HepG2 (cell line): Measurements from ENCODE around the gene HPS4. TPM values are rescaled to one million over a fixed set of nuclear protein-coding genes. Genes with fewer than 3 reads are reported as not detected.

Experiments used
- ATAC-seq: fragments of 200-7000 bp; cut with Tn5 transposase; 3 replicates; pipeline ENCODE4 v1.9.1; 2020; ENCODE audit warnings: mild to moderate bottlenecking, moderate library complexity
- BruUV-seq: library from RNA; stranded (reverse); fragments of 400-500 nt; replicated peaks from 2 replicates; lab custom pipeline; 2021; lab: Mats Ljungman, UMichigan
- CTCF ChIA-PET: fragments of 300-600 bp; formaldehyde crosslinking; extraction: SDS; loops from one replicate; lab custom pipeline; 2021; ENCODE audit warnings: low total read pairs, inconsistent platforms, low intra/inter-chr PET ratio; lab: Yijun Ruan, JAX
- POLR2A ChIA-PET: fragments of 350-600 bp; sonication (Branson Sonifier 250); formaldehyde crosslinking; loops from one replicate; lab custom pipeline; 2020; ENCODE audit warnings: antibody characterized with exemption, inconsistent platforms; lab: Yijun Ruan, JAX
- DNase-seq: peaks from one replicate; pipeline ENCODE4 v3.0.0-alpha.2; 2015; ENCODE audit warnings: low spot score
- FAIRE-seq: peaks from 3 replicates; lab custom pipeline; 2011; peaks lifted over from hg19 to GRCh38; lab: Jason Lieb, UNC
- H2AFZ ChIP-seq: one replicate; pipeline ENCODE4 v1.6.1; 2011; ENCODE audit warnings: low read length, inconsistent platforms
- H3K27ac ChIP-seq: fragments of 300-600 bp; 3 replicates; pipeline ENCODE4 v1.8.0; 2011; ENCODE audit warnings: mixed run types, mild to moderate bottlenecking, mixed read lengths, low read length, inconsistent platforms; ENCODE audit not compliant: insufficient read depth; ENCODE audit errors: extremely low read length
- H3K27me3 ChIP-seq, 2 experiments: fragments of 200-600 bp in 1 of 2; 2 replicates in 1 of 2; 3 replicates in 1 of 2; pipeline versions ENCODE4 v1.6.0 to v1.8.0; 2011; ENCODE audit warnings: low read length in 2 of 2, mild to moderate bottlenecking in 2 of 2, moderate library complexity in 2 of 2, inconsistent platforms in 1 of 2; ENCODE audit not compliant: insufficient read depth in 2 of 2, control insufficient read depth in 1 of 2
- H3K36me3 ChIP-seq, 2 experiments: fragments of 200-600 bp in 1 of 2; replicated peaks in 1 of 2; 2 replicates in 1 of 2; 3 replicates in 1 of 2; pipeline versions ENCODE4 v1.5.1 to v1.8.0; 2011; ENCODE audit warnings: low read length in 2 of 2, inconsistent platforms in 1 of 2; ENCODE audit not compliant: insufficient read depth in 2 of 2, control insufficient read depth in 1 of 2
- H3K4me1 ChIP-seq: 2 replicates; pipeline ENCODE4 v1.5.1; 2012; ENCODE audit warnings: low read length, inconsistent platforms; ENCODE audit not compliant: insufficient read depth
- H3K4me2 ChIP-seq: 2 replicates; pipeline ENCODE4 v1.6.0; 2011; ENCODE audit warnings: low read depth, low read length, inconsistent platforms
- H3K4me3 ChIP-seq, 3 experiments: fragments of 200-600 bp in 1 of 3; sonication (generic), shearing (Covaris generic) in 1 of 3; replicated peaks in 1 of 3; 2 replicates each; pipeline ENCODE4 v1.5.1; 2011 to 2016; ENCODE audit warnings: low read length in 3 of 3, inconsistent platforms in 2 of 3, low read depth in 2 of 3, mild to moderate bottlenecking in 2 of 3, control low read depth in 1 of 3, mixed read lengths in 1 of 3; ENCODE audit not compliant: insufficient read depth in 1 of 3
- H3K79me2 ChIP-seq: one replicate; pipeline ENCODE4 v1.6.1; 2011; ENCODE audit warnings: low read length, inconsistent platforms; ENCODE audit not compliant: insufficient read depth
- H3K9ac ChIP-seq: 2 replicates; pipeline ENCODE4 v1.6.0; 2011; ENCODE audit warnings: mild to moderate bottlenecking, low read depth, low read length, inconsistent platforms; ENCODE audit not compliant: insufficient read depth
- H3K9me3 ChIP-seq: 2 replicates; pipeline ENCODE4 v1.5.1; 2012; ENCODE audit warnings: mild to moderate bottlenecking, low read length
- H4K20me1 ChIP-seq: 2 replicates; pipeline ENCODE4 v1.6.0; 2011; ENCODE audit warnings: inconsistent platforms, mild to moderate bottlenecking, low read length, moderate library complexity; ENCODE audit not compliant: insufficient read depth
- HMG20B ChIP-seq: conservative IDR thresholded peaks from 2 replicates; pipeline ENCODE4 v1.6.1; 2016; ENCODE audit warnings: missing genetic modification reagents, missing compliant biosample characterization
- PLSCR1 ChIP-seq: sonication (generic); formaldehyde crosslinking; IDR thresholded peaks from 2 replicates; pipeline ENCODE4 v1.5.0; 2020; ENCODE audit warnings: missing genetic modification reagents, mild to moderate bottlenecking, borderline replicate concordance
- SNAPC2 ChIP-seq: sonication (generic); formaldehyde crosslinking; IDR thresholded peaks from 2 replicates; pipeline ENCODE4 v1.8.1; 2022; ENCODE audit warnings: mild to moderate bottlenecking, missing genetic modification reagents
- TARDBP ChIP-seq: sonication (generic); formaldehyde crosslinking; IDR thresholded peaks from 2 replicates; pipeline ENCODE4 v1.8.0; 2022; ENCODE audit warnings: mild to moderate bottlenecking, missing genetic modification reagents
- ZBTB10 ChIP-seq: sonication (generic); formaldehyde crosslinking; IDR thresholded peaks from 2 replicates; pipeline ENCODE4 v1.4.0; 2020; ENCODE audit warnings: missing genetic modification reagents, borderline replicate concordance
- ZNF232 ChIP-seq: sonication (generic); formaldehyde crosslinking; IDR thresholded peaks from 2 replicates; pipeline ENCODE4 v1.4.0; 2020; ENCODE audit warnings: missing genetic modification reagents, borderline replicate concordance
- ZNF784 ChIP-seq: sonication (generic); formaldehyde crosslinking; IDR thresholded peaks from 2 replicates; pipeline ENCODE4 v1.5.1; 2020; ENCODE audit warnings: missing genetic modification reagents, mild to moderate bottlenecking, borderline replicate concordance
- WGBS: methylation state at CpG from one replicate; pipeline ENCODE4 v1.1.6; 2017; ENCODE audit warnings: low lambda C conversion rate; 5-methylcytosine and 5-hydroxymethylcytosine counted together
- in situ Hi-C: cut with HindIII; loops from 2 replicates; pipeline ENCODE4 v1.10.0; 2017; ENCODE audit warnings: low pct_unique_long_range_greater_than_20kb; ENCODE audit not compliant: extremely low pct_ligation_motif_present
- intact Hi-C: fragments of 100-400 bp; cut with micrococcal nuclease; formaldehyde crosslinking; loops from one replicate; pipeline ENCODE4 v1.10.0; 2022; ENCODE audit not compliant: unreplicated experiment
- polyA plus RNA-seq, 8 experiments: library from polyadenylated mRNA; depleted of rRNA in 3 of 8; stranded (reverse) in 7 of 8; unstranded in 1 of 8; fragments of >200 nt; fragmentation: Illumina TruSeq in 4 of 8; extraction: Trizol in 4 of 8; gene quantifications; 2 replicates each; pipeline versions ENCODE4 v1.2.1 to v1.2.3, GENCODE V29; 2011 to 2016; ENCODE audit warnings: low read depth in 4 of 8, missing spikeins in 1 of 8, mixed read lengths in 1 of 8; ENCODE audit not compliant: insufficient read depth in 1 of 8
- total RNA-seq, 5 experiments: library from RNA; depleted of rRNA; stranded (reverse); fragments of >200 nt; fragmentation: Illumina TruSeq; extraction: Trizol; gene quantifications; 2 replicates each; pipeline ENCODE4 v1.2.3, GENCODE V29; 2016; ENCODE audit warnings: low read depth in 1 of 5
- TF ChIP-seq, protein P1 (sequence below), 2 experiments: IDR thresholded peaks; 2 replicates each; pipeline ENCODE4 v1.6.1; 2011 to 2012; ENCODE audit warnings: low read length in 2 of 2, borderline replicate concordance in 1 of 2, low read depth in 1 of 2, mild to moderate bottlenecking in 1 of 2, moderate library complexity in 1 of 2

Gene HPS4
- total and polyA plus RNA-seq, 2 of the 13 experiments (the other 11 are each of a cell fraction or from before 2014, with no cell fraction given), result 27.4 to 34.0 TPM

DNA sequence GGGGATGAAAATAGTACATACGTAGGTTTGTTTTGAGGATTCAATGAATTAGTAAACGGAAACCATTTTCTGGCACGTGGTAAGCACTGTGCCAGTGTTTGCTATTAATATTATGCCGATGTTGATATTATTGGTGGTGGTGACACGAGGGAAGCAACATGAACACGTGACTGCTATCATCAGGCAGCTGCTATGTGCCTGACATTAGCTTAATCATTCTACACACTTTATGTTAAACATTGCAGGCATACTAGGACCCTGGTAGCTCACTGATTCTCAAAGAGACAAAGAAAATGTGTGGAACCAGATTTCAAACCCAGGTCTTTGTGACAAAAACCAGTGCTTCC is 750 bp upstream of the HPS4 start (continued):
- TF ChIP-seq ZBTB10 (CRISPR knock-in tag) (no peak), SNAPC2 (CRISPR knock-in tag) (no peak), HMG20B (no peak), ZNF232 (CRISPR knock-in tag) (no peak), ZNF784 (no peak)

- peaks cover 4 to 8% of the 10 kb centered on the region in 2 experiments; a peak in 4 of 5 replicates for H3K36me3 ChIP-seq
- H3K27ac ChIP-seq, result peak overlapping the region; percentile 91
- intact Hi-C loops (no loop called here), in situ Hi-C loops (no loop called here)
- 1% methylated on average over 7 of the region's 7 CpGs for WGBS
- BruUV-seq, result TSS peak; percentile 52
- CTCF ChIA-PET, result no interaction called here
- ATAC-seq (no peak), DNase-seq (no peak), FAIRE-seq (no peak)
- H4K20me1 ChIP-seq, result no peaks in the 10 kb centered on the region
- no peaks in the 10 kb centered on the region for H3K9me3 ChIP-seq
- H3K27me3 ChIP-seq, result no peaks in the 10 kb centered on the region; a peak in 1 of 5 replicates
- H3K4me2 ChIP-seq, result peak overlapping the region; percentile 83
- H2AFZ ChIP-seq, result no peak overlapping the region
- H3K4me3 ChIP-seq, result peak overlapping the region; percentile 79 to 94 (median 91)
- peak overlapping the region; percentile 95 for H3K9ac ChIP-seq
- TF ChIP-seq TARDBP (CRISPR knock-in tag), result no peak
- 0 out of 2 replicates have a peak, but pooled peaks have one; percentile 22 for TF ChIP-seq PLSCR1 (CRISPR knock-in tag)
- TF ChIP-seq, protein P1, sequence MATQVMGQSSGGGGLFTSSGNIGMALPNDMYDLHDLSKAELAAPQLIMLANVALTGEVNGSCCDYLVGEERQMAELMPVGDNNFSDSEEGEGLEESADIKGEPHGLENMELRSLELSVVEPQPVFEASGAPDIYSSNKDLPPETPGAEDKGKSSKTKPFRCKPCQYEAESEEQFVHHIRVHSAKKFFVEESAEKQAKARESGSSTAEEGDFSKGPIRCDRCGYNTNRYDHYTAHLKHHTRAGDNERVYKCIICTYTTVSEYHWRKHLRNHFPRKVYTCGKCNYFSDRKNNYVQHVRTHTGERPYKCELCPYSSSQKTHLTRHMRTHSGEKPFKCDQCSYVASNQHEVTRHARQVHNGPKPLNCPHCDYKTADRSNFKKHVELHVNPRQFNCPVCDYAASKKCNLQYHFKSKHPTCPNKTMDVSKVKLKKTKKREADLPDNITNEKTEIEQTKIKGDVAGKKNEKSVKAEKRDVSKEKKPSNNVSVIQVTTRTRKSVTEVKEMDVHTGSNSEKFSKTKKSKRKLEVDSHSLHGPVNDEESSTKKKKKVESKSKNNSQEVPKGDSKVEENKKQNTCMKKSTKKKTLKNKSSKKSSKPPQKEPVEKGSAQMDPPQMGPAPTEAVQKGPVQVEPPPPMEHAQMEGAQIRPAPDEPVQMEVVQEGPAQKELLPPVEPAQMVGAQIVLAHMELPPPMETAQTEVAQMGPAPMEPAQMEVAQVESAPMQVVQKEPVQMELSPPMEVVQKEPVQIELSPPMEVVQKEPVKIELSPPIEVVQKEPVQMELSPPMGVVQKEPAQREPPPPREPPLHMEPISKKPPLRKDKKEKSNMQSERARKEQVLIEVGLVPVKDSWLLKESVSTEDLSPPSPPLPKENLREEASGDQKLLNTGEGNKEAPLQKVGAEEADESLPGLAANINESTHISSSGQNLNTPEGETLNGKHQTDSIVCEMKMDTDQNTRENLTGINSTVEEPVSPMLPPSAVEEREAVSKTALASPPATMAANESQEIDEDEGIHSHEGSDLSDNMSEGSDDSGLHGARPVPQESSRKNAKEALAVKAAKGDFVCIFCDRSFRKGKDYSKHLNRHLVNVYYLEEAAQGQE (IDR thresholded peaks at IDR 0.05; ENCODE audit: borderline replicate concordance in 1 of 2, low read depth in 1 of 2, low read length in 2 of 2), result peak in 1 of 2 experiments; percentile 47; a peak in 1 of 4 replicates
- H3K4me1 ChIP-seq, result peaks cover 70% of the 10 kb centered on the region
- POLR2A ChIA-PET, result interaction anchor here (0.9 to 3.4 kb wide), 15 partner anchors 9 to 103 kb away, joined by 3 to 27 read pairs (median 3); partner anchors contain the start of gene TFIP11
- peaks cover 70% of the 10 kb centered on the region for H3K79me2 ChIP-seq
These were observed 542 bp downstream of the HPS4 start for GRCh38 chr22:26483043-26483438.
